SJSA1 (cell line): Measurements from ENCODE around the gene CLSTN3. TPM values are rescaled to one million over a fixed set of nuclear protein-coding genes. Genes with fewer than 3 reads are reported as not detected.

Experiments
- total RNA-seq: library from RNA; depleted of rRNA; stranded (reverse); fragments of >200 nt; shearing (Covaris generic); gene quantifications from 2 replicates; pipeline ENCODE4 v1.2.3, GENCODE V29; 2014; rRNA removed

CLSTN3 gene
- total RNA-seq, 1 experiment from 2014 or later: 0.82 TPM

Other genes starting within 250 kb of the CLSTN3 start
- 12.2 and 20.0 TPM in 2 replicates for gene LRRC23, start 225.5 kb upstream of the CLSTN3 start, total RNA-seq
- gene ENO2, start 215.8 kb upstream of the CLSTN3 start, total RNA-seq: 5.3 and 7.1 TPM in 2 replicates
- 6.0 and 7.2 TPM in 2 replicates for gene ATN1, start 202.4 kb upstream of the CLSTN3 start, total RNA-seq
- not detected in 2 replicates for gene RNU7-1, start 186.6 kb upstream of the CLSTN3 start, total RNA-seq
- 331 and 408 TPM in 2 replicates for gene C12orf57, start 186.3 kb upstream of the CLSTN3 start, total RNA-seq
- not detected in 2 replicates for gene PTPN6, start 179.0 kb upstream of the CLSTN3 start, total RNA-seq
- gene PHB2, start 159.7 kb upstream of the CLSTN3 start, total RNA-seq: 254 and 334 TPM in 2 replicates
- 60.7 and 65.8 TPM in 2 replicates for gene EMG1, start 159.5 kb upstream of the CLSTN3 start, total RNA-seq
- gene LPCAT3, start 111.9 kb upstream of the CLSTN3 start, total RNA-seq: 8.3 and 19.2 TPM in 2 replicates
- 21.2 and 35.0 TPM in 2 replicates for gene C1S, start 69.7 kb upstream of the CLSTN3 start, total RNA-seq
- 36.1 and 45.7 TPM in 2 replicates for gene C1R, start 37.9 kb upstream of the CLSTN3 start, total RNA-seq
- gene C1RL, start 21.2 kb upstream of the CLSTN3 start, total RNA-seq: 0.63 and 2.5 TPM in 2 replicates
- not detected in 2 replicates for gene RBP5, start 1.5 kb upstream of the CLSTN3 start, total RNA-seq
- 18.7 and 24.8 TPM in 2 replicates for gene PEX5, start 59.3 kb downstream of the CLSTN3 start, total RNA-seq
- gene ACSM4, start 173.7 kb downstream of the CLSTN3 start, total RNA-seq: not detected in 2 replicates